H1 (cell line): ENCODE results near the gene PGBD4.

Experiments used
- BACH1 ChIP-seq: IDR thresholded peaks from 2 replicates; pipeline ENCODE4 v1.6.1; 2012; ENCODE audit warnings: low read length, improper control_type of control experiment
- CHD2 ChIP-seq: IDR thresholded peaks from 2 replicates; pipeline ENCODE4 v1.6.1; 2012; ENCODE audit warnings: low read length, improper control_type of control experiment
- EP300 ChIP-seq, 2 experiments: IDR thresholded peaks; 1 replicate in 1 of 2; 2 replicates in 1 of 2; pipeline ENCODE4 v1.6.1; 2011 to 2012; ENCODE audit warnings: low read depth in 2 of 2, low read length in 2 of 2, mild to moderate bottlenecking in 2 of 2, borderline replicate concordance in 1 of 2, inconsistent platforms in 1 of 2, moderate library complexity in 1 of 2
- EZH2 ChIP-seq: fragments of 200-600 bp; sonication (generic); IDR thresholded peaks from 2 replicates; pipeline ENCODE4 v1.7.1; 2012; ENCODE audit warnings: low read depth, mild to moderate bottlenecking, moderate library complexity, low read length, inconsistent platforms; ENCODE audit not compliant: severe bottlenecking
- FOSL1 ChIP-seq: IDR thresholded peaks from 2 replicates; pipeline ENCODE4 v1.6.1; 2011; ENCODE audit warnings: mild to moderate bottlenecking, low read depth, low read length, moderate library complexity; ENCODE audit not compliant: insufficient read depth
- KDM5A ChIP-seq: fragments of 200-600 bp; IDR thresholded peaks from 2 replicates; pipeline ENCODE4 v1.7.1; 2012; ENCODE audit warnings: mild to moderate bottlenecking, low read length, inconsistent platforms, mixed read lengths
- MAX ChIP-seq: IDR thresholded peaks from 2 replicates; pipeline ENCODE4 v1.6.1; 2012; ENCODE audit warnings: inconsistent platforms
- POLR2A ChIP-seq, 2 experiments: IDR thresholded peaks; 1 replicate in 1 of 2; 2 replicates in 1 of 2; pipeline ENCODE4 v1.6.1; 2011; ENCODE audit warnings: low read depth in 2 of 2, low read length in 2 of 2, mild to moderate bottlenecking in 2 of 2; ENCODE audit errors: control extremely low read depth in 1 of 2
- RXRA ChIP-seq: IDR thresholded peaks from 2 replicates; pipeline ENCODE4 v1.6.1; 2011; ENCODE audit warnings: low read depth, mild to moderate bottlenecking, low read length, moderate library complexity; ENCODE audit not compliant: insufficient read depth
- SIN3A ChIP-seq, 2 experiments: IDR thresholded peaks in 1 of 2; conservative IDR thresholded peaks in 1 of 2; 2 replicates each; pipeline ENCODE4 v1.6.1; 2011 to 2012; ENCODE audit warnings: low read length in 2 of 2, improper control_type of control experiment in 1 of 2, low read depth in 1 of 2, mild to moderate bottlenecking in 1 of 2
- TAF1 ChIP-seq: IDR thresholded peaks from 2 replicates; pipeline ENCODE4 v1.6.1; 2011; ENCODE audit warnings: mild to moderate bottlenecking, low read depth, low read length
- TF ChIP-seq, protein P1 (sequence below), 3 experiments: IDR thresholded peaks; 1 replicate in 2 of 3; 2 replicates in 1 of 3; pipeline versions ENCODE4 v1.5.1 to v1.6.1; 2011; ENCODE audit warnings: low read length in 3 of 3, mild to moderate bottlenecking in 3 of 3, inconsistent platforms in 2 of 3, low read depth in 1 of 3, moderate library complexity in 1 of 3; ENCODE audit not compliant: insufficient read depth in 1 of 3; ENCODE audit errors: control extremely low read depth in 1 of 3

GRCh38 chr15:34116620-34117019, 14.7 kb downstream of the PGBD4 start:
- no peak for TF ChIP-seq KDM5A
- TF ChIP-seq, protein P1, sequence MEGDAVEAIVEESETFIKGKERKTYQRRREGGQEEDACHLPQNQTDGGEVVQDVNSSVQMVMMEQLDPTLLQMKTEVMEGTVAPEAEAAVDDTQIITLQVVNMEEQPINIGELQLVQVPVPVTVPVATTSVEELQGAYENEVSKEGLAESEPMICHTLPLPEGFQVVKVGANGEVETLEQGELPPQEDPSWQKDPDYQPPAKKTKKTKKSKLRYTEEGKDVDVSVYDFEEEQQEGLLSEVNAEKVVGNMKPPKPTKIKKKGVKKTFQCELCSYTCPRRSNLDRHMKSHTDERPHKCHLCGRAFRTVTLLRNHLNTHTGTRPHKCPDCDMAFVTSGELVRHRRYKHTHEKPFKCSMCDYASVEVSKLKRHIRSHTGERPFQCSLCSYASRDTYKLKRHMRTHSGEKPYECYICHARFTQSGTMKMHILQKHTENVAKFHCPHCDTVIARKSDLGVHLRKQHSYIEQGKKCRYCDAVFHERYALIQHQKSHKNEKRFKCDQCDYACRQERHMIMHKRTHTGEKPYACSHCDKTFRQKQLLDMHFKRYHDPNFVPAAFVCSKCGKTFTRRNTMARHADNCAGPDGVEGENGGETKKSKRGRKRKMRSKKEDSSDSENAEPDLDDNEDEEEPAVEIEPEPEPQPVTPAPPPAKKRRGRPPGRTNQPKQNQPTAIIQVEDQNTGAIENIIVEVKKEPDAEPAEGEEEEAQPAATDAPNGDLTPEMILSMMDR (IDR thresholded peaks at IDR 0.05; ENCODE audit: control extremely low read depth in 1 of 3, insufficient read depth in 1 of 3, low read depth in 1 of 3, low read length in 3 of 3), result no peak
- no peak for TF ChIP-seq FOSL1
- no peak for TF ChIP-seq SIN3A (conservative IDR thresholded peaks at IDR 0.05 in 1 of 2, IDR thresholded peaks at IDR 0.05 in 1 of 2; ENCODE audit: low read depth in 1 of 2, low read length in 2 of 2)
- no peak for TF ChIP-seq EZH2
- no peak for TF ChIP-seq EP300 (IDR thresholded peaks at IDR 0.05; ENCODE audit: borderline replicate concordance in 1 of 2, low read depth in 2 of 2, low read length in 2 of 2)
- TF ChIP-seq RXRA, result no peak
- no peak for TF ChIP-seq CHD2
- no peak for TF ChIP-seq POLR2A (IDR thresholded peaks at IDR 0.05; ENCODE audit: control extremely low read depth in 1 of 2, low read depth in 2 of 2, low read length in 2 of 2)
- no peak for TF ChIP-seq TAF1
- TF ChIP-seq BACH1, result no peak
- TF ChIP-seq MAX, result no peak
